GM10847 (cell line): ENCODE measurements around the gene TP73.

Source experiments
- POLR2A ChIP-seq: IDR thresholded peaks from 2 replicates; pipeline ENCODE4 v1.6.1; 2011; ENCODE audit not compliant: insufficient read length; ENCODE audit errors: extremely low read depth

Gene TP73

DNA sequence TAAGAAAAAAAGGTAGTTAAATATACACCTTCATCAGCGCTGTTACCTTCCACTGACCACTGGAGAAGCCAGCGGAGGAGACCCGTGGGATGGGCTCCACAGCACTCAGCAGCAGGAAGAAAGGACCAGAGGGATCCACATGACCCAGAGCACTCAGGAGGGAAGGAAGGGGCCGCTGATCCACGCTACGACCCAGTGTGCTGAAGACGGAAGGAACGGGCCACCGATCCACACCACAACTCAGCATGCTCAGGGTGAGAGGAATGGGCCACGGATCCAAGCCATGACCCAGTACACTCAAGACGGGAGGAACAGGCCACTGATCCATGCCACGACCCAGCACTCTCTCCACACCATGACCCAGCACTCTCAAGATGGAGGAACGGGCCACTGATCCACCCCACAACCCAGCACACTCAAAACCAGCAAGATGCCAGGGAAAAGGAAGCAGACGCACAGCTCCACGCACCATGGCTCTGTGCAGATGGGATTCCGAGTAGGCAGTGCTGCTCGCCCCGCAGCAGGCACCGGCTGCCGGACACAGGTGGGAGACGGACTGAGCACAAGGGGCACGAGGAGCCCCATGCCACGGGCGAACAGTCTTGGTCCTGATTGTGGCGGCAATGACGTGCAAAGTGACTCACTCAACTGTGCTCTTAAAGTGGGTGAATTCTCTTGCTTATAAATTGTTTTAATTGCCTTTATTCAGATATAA lies 11.1 kb upstream of the TP73 start:
- no peak for TF ChIP-seq POLR2A

DNA sequence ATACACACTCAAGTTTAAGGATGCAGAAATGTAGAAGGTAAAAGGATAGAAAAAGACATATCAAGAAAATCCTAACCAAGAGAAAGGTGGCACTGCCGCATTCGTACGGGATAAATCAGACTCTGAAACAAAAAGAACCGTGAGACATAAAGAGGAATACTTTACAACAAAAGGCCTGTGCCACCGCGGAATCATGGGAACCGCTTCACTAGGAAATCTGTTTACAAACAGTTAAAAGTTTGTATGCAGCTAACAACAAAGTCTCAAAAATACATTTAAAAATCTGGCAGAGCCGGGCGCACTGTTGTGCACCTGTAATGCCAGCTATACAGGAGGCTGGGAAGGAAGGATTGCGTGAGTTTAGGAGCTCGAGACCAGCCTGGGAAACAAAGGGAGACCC lies 10.5 kb upstream of the TP73 start:
- TF ChIP-seq POLR2A, result no peak

DNA sequence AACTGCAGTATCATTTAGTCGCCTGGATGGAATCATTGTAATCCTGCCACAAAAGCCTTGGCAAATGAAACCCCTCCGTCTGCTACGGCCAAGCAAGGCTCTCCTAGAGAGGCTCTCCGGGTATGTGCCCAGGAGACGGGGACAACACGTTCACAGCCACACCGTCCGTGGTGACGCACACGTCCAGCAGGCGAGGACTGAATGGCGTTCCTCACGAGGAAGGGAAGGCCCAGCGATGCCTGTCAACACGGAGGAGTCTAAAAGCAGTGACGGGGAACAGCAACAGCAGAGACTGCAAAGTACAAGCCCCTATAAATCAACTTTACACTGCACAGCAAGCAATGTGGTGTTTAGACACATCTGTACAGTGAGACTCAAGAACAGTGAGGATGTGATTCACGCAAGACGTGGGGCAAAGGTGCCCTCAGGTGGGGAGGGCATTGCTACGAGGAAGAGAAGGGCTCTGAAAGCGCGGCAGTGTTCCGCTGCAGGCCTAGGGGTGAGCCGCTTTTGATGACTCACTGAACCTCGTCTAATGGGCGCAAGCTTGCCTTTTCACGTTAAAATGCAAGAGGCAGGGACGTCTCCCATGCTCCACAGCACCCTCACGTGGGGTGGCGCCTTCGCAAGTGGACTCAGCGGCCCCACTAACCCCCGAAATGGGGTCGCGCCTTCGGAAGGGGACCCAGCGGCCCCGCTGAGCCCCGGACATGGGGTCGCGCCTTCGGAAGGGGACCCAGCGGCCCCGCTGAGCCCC lies 9.2 kb upstream of the TP73 start:
- no peak for TF ChIP-seq POLR2A

DNA sequence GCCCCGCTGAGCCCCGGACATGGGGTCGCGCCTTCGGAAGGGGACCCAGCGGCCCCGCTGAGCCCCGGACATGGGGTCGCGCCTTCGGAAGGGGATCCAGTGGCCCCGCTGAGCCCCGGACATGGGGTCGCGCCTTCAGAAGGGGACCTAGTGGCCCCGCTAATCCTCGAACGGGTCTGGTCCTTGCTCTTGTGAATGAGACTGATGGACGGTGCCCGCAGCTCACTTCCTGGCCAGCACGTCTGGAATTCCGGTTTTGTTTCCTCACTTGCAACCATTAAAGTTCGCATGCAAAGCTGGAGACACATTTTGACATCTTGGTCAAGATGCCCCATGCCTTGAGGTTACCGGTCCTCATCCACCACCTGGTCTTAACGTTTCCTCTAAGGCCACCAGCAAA lies 8.0 kb upstream of the TP73 start:
- no peak for TF ChIP-seq POLR2A

DNA sequence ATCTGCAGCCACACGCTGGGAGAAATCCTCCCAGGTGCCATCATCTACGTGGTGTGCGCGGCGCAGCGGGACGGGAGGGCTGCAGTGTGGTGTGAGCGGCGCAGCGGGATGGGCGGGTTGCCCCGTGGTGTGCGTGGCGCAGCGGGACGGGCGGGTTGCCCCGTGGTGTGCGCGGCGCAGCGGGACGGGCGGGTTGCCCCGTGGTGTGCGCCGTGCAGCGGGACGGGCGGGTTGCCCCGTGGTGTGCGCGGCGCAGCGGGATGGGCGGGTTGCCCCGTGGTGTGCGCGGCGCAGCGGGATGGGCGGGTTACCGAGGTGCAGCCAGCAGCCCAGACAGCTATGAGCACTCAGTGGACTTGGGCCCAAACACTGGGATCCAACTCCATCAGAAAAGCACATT lies 7.1 kb upstream of the TP73 start:
- no peak for TF ChIP-seq POLR2A

DNA sequence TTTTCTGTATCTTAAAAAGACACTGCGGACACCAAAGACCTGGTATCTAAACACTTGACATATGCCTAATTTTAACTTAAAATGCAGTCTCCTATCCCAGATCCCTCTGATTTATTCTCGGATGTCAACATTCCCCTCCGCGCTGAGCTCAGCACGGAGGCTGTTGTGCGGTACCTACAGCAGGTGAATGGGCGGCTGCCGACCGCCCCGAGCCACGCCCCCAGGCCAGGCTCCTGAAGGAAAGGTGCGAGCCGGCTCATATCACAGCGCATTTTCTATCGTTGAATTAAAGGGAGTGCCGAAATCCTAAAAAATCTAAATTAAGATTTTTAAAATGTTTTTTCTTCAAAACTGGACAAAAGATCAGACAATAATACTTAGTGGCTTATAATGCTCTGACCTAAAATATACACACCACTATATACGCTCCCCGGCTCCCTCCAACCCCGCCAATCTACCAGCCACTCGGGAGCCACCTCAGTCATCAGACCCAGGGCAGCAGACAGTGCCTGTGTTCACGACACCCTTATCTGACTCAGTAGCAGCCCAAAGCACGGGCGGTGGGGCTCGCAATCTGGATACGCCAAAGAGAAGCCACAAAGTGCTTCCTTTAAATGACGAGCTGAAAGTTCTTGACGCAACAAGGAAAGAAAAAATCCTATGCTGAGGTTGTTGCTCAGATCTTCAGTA lies 6.5 kb upstream of the TP73 start:
- no peak for TF ChIP-seq POLR2A

DNA sequence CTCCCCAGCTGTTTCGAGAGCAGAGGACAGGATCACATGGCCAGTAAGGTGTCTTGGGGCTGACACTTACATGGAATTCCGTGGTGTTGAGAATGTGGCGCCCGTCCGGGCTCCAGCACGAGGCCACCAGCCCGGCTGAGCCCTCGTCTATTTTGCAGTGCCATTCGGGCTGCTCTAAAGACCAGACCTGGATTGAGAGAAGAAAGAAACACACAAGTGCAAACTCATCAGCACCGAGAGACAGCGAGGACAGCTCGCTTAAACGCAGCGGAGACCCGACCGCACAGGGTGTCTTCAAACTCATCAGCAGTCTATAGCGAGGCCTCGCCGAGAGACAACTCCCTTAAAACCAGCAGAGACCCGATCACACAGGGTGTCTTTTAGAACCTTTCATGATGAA lies 5.7 kb upstream of the TP73 start:
- TF ChIP-seq POLR2A, result no peak

DNA sequence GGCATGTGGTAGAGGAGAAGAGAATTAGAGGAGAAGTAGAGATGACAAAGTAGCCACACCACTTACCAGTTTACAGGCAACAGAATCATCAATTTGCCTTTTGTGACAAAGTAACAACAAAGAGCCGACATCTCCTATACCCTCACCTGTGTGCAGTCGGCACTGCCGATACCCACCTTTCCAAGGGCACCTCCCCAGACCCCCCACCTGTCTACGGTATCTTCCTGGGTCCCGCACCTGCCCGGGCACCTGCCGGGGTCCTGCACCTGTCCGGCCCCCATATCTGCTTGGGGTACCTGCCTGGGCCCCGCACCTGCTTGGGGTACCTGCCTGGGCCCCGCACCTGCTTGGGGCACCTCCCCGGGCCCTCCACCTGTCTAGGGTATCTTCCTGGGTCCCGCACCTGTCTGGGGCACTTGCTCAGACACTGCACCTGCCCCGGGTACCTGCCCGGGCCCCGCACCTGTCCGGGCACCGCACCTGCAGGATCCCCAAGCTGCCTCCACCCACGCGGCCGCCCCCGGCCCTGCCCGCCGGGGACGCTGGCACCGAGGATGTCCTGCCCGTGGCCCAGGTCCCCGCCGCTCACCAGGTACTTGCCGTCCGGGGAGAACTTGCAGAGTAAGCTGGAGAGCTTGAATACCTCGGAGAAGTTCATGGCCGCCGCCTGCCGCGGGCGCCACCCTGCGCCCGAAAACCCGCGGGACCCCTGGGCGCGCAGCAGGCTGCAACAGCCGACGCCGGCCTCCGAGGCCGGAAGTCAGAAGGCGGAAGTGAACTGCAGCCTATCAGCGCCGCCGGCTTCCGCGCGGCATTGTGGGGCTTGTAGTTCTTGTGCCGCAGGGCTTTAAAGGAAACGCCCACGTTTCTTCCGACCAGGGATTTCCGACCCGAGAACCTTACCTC lies 2.7 kb upstream of the TP73 start, which contains the start of gene WRAP73:
WRAP73 (minus strand) TSS at position 762 of the 906 bp plus-strand sequence; CDS start at position 658, 104 bp downstream.
- peak; percentile 60 for TF ChIP-seq POLR2A

DNA sequence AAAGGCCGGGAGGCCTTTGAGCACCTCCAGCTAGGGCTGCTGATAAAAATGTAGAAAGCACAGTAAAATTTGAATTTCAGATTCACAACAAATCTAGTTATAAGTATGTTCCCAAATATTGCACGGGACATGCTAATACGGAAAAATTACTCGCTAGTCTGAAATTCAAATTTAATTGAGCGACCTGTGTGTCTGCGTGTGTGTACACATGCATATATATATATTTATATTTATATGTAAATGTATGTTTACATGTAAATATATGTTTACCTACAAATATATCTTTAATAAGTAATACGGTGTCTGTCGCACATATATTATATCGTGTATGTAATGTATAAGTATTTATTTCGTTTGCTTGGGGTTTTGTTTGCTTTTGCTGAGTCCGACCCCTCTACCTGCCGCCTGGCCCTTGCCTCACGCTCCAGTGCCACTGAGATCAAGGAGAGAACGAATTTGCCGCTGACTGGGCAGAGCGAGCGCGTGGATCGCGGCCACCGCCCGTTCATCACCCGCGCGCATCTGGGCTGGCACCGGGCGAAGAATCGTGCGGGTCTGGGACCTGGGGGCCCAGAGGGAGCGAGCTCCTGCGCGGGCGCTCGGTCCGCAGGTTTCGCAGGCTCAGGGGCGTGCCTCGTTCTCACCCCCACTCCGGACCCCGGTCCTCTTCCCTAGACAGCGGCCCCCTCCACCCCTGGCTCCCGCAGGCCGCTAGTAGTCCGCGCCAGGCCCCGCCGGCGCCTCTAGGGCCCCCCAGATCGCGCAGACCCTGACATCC lies 1.9 kb upstream of the TP73 start:
- TF ChIP-seq POLR2A, result no peak

- no peak for TF ChIP-seq POLR2A
Measured at GRCh38 chr1:3651026-3651929, 1.0 kb upstream of the TP73 start.

DNA sequence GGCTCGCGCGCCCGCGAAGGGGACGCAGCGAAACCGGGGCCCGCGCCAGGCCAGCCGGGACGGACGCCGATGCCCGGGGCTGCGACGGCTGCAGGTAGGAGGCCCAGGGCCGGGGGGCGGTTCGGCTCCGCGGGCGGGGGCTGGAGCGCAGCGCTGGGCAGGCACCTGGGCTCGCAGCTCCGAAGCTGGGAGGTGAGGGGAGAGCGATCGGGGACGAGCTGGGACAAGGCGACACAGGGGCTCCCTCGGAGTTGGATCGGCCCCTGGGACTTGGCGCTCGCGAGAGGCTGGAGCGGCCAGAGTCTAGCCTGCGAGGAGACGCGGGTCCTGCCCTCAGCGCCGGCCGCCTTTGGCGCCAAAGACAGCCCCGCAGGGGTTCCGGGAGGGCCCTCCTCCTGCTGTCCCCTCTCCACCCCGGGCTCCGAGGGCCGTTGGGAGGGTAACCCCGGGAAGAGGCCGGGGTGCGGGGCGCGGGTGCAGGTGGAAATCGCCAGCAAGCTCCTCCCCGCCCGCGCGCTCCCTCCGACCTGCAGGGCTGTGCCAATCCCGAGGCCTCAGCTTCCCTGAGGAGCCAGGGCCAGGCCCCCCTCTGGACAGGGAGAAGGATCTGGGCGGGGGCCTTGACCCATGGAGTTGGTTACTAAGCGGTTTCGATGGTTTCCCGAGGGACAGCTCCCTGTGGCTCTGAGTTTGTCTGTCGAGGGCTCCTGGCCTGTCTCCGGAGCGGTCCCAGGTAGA lies 401 bp downstream of the TP73 start:
- TF ChIP-seq POLR2A, result peak; percentile 23

DNA sequence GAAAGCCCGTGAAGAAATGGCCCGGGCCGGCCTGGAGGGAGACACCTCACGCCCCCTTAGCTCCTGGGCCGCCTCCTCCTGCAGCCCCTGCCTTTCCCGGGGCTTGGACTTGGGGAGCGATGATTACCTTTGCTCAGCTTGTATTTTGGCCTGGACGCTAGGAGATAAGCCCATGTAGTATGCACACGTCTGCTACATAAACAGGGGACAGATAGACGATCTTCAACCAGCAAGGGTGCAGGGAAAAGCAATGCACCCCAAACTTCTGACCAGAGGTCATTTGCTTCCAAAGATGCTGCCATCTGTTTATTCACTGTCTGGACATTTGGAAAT lies 936 bp downstream of the TP73 start:
- no peak for TF ChIP-seq POLR2A

DNA sequence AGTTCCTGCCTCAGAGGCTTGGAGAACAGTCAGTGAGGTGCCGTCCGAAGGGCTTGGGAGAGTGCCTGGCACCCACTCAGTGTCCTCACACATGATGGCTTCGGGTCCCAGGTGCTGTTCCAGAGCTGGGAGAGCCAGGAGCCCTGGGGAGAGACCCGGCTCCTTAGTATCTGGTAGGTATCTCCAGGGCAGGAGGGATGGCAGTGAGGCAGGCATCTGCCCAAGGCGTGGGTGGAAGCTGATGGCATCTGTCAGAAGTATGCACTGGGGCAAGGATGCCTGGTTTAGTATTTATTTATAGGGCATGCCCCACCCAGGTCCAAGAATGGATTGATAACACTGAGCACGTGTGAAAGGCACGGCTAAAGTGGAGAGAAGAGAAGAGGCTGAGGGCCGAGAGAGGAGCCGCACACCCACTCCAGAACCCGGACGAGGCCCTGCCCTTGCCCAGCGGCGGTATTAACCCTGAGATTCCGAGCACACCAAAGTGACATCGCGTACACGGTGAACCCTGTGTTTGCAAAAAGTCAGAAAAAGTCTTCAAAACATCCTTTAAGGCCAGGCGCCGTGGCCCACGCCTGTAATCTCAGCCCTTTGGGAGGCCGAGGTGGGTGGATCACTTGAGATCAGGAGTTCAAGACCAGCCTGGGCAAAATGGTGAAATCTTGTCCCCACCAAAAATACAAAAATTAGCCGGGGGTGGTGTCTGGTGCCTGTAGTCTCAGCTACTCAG lies 2.4 kb downstream of the TP73 start:
- TF ChIP-seq POLR2A, result no peak
